SK-N-SH (cell line): Measurements from ENCODE around the gene HDAC2. TPM values are rescaled to one million over a fixed set of nuclear protein-coding genes. Genes with fewer than 3 reads are reported as not detected.

Experiments
- CTCF ChIA-PET: fragments of 300-600, 350-600 bp; formaldehyde crosslinking; extraction: SDS; loops from one replicate; lab custom pipeline; 2021; lab: Yijun Ruan, JAX
- POLR2A ChIA-PET: fragments of 350-600 bp; sonication (Branson Sonifier 250); formaldehyde crosslinking; extraction: SDS; loops from one replicate; lab custom pipeline; 2020; ENCODE audit warnings: antibody characterized with exemption, inconsistent platforms; lab: Yijun Ruan, JAX
- DNase-seq: peaks from one replicate; pipeline ENCODE4 v3.0.0; 2012
- H2AFZ ChIP-seq: fragments of 200-600 bp; sonication (generic); 2 replicates; pipeline ENCODE4 v1.8.1; 2016; ENCODE audit warnings: antibody characterized with exemption, mild to moderate bottlenecking, low read depth
- H3F3A ChIP-seq: fragments of 200-600 bp; sonication (generic); replicated peaks from 2 replicates; pipeline ENCODE3; 2016; ENCODE audit warnings: antibody characterized with exemption, mild to moderate bottlenecking; ENCODE audit not compliant: insufficient read depth
- H3K27ac ChIP-seq, 2 experiments: fragments of 200-500 bp in 1 of 2; fragments of 200-600 bp in 1 of 2; sonication (Bioruptor generic) in 1 of 2; sonication (generic), shearing (Covaris generic) in 1 of 2; 2 replicates each; pipeline versions ENCODE4 v1.5.1 to v1.6.1; 2014 to 2016; ENCODE audit warnings: low read depth in 2 of 2, inconsistent platforms in 1 of 2, low read length in 1 of 2, mild to moderate bottlenecking in 1 of 2, mixed read lengths in 1 of 2
- H3K27me3 ChIP-seq: fragments of 200-600 bp; sonication (generic), shearing (Covaris generic); 2 replicates; pipeline ENCODE4 v1.6.1; 2016; ENCODE audit warnings: mixed run types; ENCODE audit not compliant: insufficient read depth
- H3K36me3 ChIP-seq, 2 experiments: fragments of 200-500 bp in 1 of 2; fragments of 200-600 bp in 1 of 2; sonication (Bioruptor generic) in 1 of 2; sonication (generic) in 1 of 2; replicated peaks in 1 of 2; 2 replicates each; pipeline versions ENCODE3 to v1.5.1; 2014 to 2016; ENCODE audit warnings: low read length in 1 of 2, mild to moderate bottlenecking in 1 of 2; ENCODE audit not compliant: insufficient read depth in 2 of 2, control insufficient read depth in 1 of 2
- H3K4me1 ChIP-seq, 2 experiments: fragments of 200-500 bp in 1 of 2; fragments of 200-600 bp in 1 of 2; sonication (Bioruptor generic) in 1 of 2; sonication (generic), shearing (Covaris generic) in 1 of 2; 2 replicates each; pipeline versions ENCODE4 v1.5.1 to v1.6.1; 2014 to 2016; ENCODE audit warnings: low read depth in 1 of 2, low read length in 1 of 2, mixed run types in 1 of 2; ENCODE audit not compliant: insufficient read depth in 2 of 2, control insufficient read depth in 1 of 2
- H3K4me2 ChIP-seq: fragments of 200-600 bp; sonication (generic), shearing (Covaris generic); 2 replicates; pipeline ENCODE4 v1.6.1; 2017; ENCODE audit warnings: mixed run types
- H3K4me3 ChIP-seq, 2 experiments: fragments of 200-500 bp in 1 of 2; fragments of 200-600 bp in 1 of 2; sonication (Bioruptor generic) in 1 of 2; sonication (generic), shearing (Covaris generic) in 1 of 2; 2 replicates each; pipeline versions ENCODE4 v1.5.1 to v1.8.1; 2014 to 2016; ENCODE audit warnings: low read depth in 2 of 2, inconsistent platforms in 1 of 2, low read length in 1 of 2, mild to moderate bottlenecking in 1 of 2, mixed read lengths in 1 of 2, moderate library complexity in 1 of 2
- H3K79me2 ChIP-seq: fragments of 200-600 bp; sonication (generic); 2 replicates; pipeline ENCODE4 v1.8.1; 2017; ENCODE audit warnings: mild to moderate bottlenecking; ENCODE audit not compliant: insufficient read depth
- H3K9ac ChIP-seq: fragments of 200-600 bp; sonication (generic); 2 replicates; pipeline ENCODE4 v1.6.1; 2017; ENCODE audit warnings: mixed run types
- H3K9me2 ChIP-seq: fragments of 200-600 bp; sonication (generic); 2 replicates; pipeline ENCODE4 v1.6.1; 2017; ENCODE audit warnings: mixed run types
- H3K9me3 ChIP-seq: fragments of 200-600 bp; sonication (generic); 2 replicates; pipeline ENCODE4 v1.6.1; 2017; ENCODE audit warnings: mixed run types, mild to moderate bottlenecking, moderate library complexity
- H4K20me1 ChIP-seq: fragments of 200-600 bp; sonication (generic); 2 replicates; pipeline ENCODE4 v1.6.1; 2017; ENCODE audit warnings: mild to moderate bottlenecking, mixed run types; ENCODE audit not compliant: insufficient read depth
- EP300 ChIP-seq, 2 experiments: IDR thresholded peaks; 2 replicates each; pipeline versions ENCODE4 v1.4.0 to v1.6.1; 2012; ENCODE audit warnings: borderline replicate concordance in 1 of 2, low read depth in 1 of 2, low read length in 1 of 2
- FOSL2 ChIP-seq: IDR thresholded peaks from 2 replicates; pipeline ENCODE4 v1.4.0; 2012; ENCODE audit warnings: low read depth, mild to moderate bottlenecking, moderate library complexity, borderline replicate concordance
- FOXJ3 ChIP-seq: sonication (generic); formaldehyde crosslinking; IDR thresholded peaks from 2 replicates; pipeline ENCODE4 v1.5.1; 2020; ENCODE audit warnings: mild to moderate bottlenecking, missing genetic modification reagents
- FOXM1 ChIP-seq: IDR thresholded peaks from 2 replicates; pipeline ENCODE4 v1.4.0; 2012; ENCODE audit warnings: low read depth, mild to moderate bottlenecking
- GABPA ChIP-seq: IDR thresholded peaks from 2 replicates; pipeline ENCODE4 v1.4.0; 2012; ENCODE audit warnings: low read depth, mild to moderate bottlenecking
- IRF3 ChIP-seq: fragments of 150-350 bp; IDR thresholded peaks from 2 replicates; pipeline ENCODE4 v1.6.1; 2016; ENCODE audit warnings: mild to moderate bottlenecking, low read depth, low read length
- MEF2A ChIP-seq: IDR thresholded peaks from 2 replicates; pipeline ENCODE4 v1.4.0; 2012; ENCODE audit warnings: low read depth, borderline replicate concordance
- MXI1 ChIP-seq: IDR thresholded peaks from 2 replicates; pipeline ENCODE4 v1.6.1; 2012; ENCODE audit warnings: mild to moderate bottlenecking, low read depth, low read length, improper control_type of control experiment
- NRF1 ChIP-seq: IDR thresholded peaks from 2 replicates; pipeline ENCODE4 v1.6.1; 2012; ENCODE audit warnings: low read depth, mild to moderate bottlenecking, low read length
- RAD21 ChIP-seq: IDR thresholded peaks from 2 replicates; pipeline ENCODE4 v1.6.1; 2012; ENCODE audit warnings: mild to moderate bottlenecking, low read length
- RCOR1 ChIP-seq: fragments of 150-350 bp; IDR thresholded peaks from 2 replicates; pipeline ENCODE4 v1.6.1; 2017; ENCODE audit warnings: antibody characterized with exemption, low read length
- SMC3 ChIP-seq: IDR thresholded peaks from 2 replicates; pipeline ENCODE4 v1.6.1; 2012; ENCODE audit warnings: low read depth, low read length, improper control_type of control experiment
- TAF1 ChIP-seq: IDR thresholded peaks from 2 replicates; pipeline ENCODE4 v1.6.1; 2012; ENCODE audit warnings: low read depth, mild to moderate bottlenecking, low read length, moderate library complexity, borderline replicate concordance
- TCF12 ChIP-seq: IDR thresholded peaks from 2 replicates; pipeline ENCODE4 v1.4.0; 2012
- TEAD4 ChIP-seq: IDR thresholded peaks from 2 replicates; pipeline ENCODE4 v1.4.0; 2012; ENCODE audit warnings: mild to moderate bottlenecking, borderline replicate concordance; ENCODE audit not compliant: insufficient read depth
- USF1 ChIP-seq: IDR thresholded peaks from 2 replicates; pipeline ENCODE4 v1.4.0; 2012; ENCODE audit warnings: low read depth, borderline replicate concordance
- ZBTB33 ChIP-seq: IDR thresholded peaks from 2 replicates; pipeline ENCODE4 v1.4.0; 2012; ENCODE audit warnings: low read depth, borderline replicate concordance
- WGBS: methylation state at CpG from one replicate; pipeline ENCODE4 v1.1.6; 2017; ENCODE audit warnings: low lambda C conversion rate; 5-methylcytosine and 5-hydroxymethylcytosine counted together
- polyA plus RNA-seq, 3 experiments: library from polyadenylated mRNA; depleted of rRNA; stranded (reverse); fragments of >200 nt; gene quantifications; 2 replicates each; pipeline ENCODE4 v1.2.3, GENCODE V29; 2012

HDAC2 gene
- polyA plus RNA-seq, 1 of the 3 experiments (the other 2 are of a cell fraction), result 90.4 TPM

GRCh38 chr6:113978084-113978675 lies 7.2 kb upstream of the HDAC2 start:
- TF ChIP-seq FOSL2, result no peak
- TF ChIP-seq SMC3, result no peak
- no peak for TF ChIP-seq FOXJ3 (CRISPR knock-in tag)
- no peak for TF ChIP-seq GABPA
- no peak for TF ChIP-seq IRF3
- no peak for TF ChIP-seq RCOR1
- no peak for TF ChIP-seq TCF12
- no peak for TF ChIP-seq RAD21
- no peak for TF ChIP-seq FOXM1
- TF ChIP-seq NRF1, result no peak
- no peak for TF ChIP-seq ZBTB33
- TF ChIP-seq MXI1, result no peak
- Histone ChIP-seq H3K27me3 (no peaks in the 10 kb centered on the region), H4K20me1 (no peaks in the 10 kb centered on the region), H3K4me3 (no peak overlapping the region), H3K4me2 (no peak overlapping the region), H3K4me1 (no peaks in the 10 kb centered on the region), H2AFZ (no peak overlapping the region), H3K9me3 (no peaks in the 10 kb centered on the region), H3K36me3 (no peaks in the 10 kb centered on the region), H3F3A (peaks cover under 1% of the 10 kb centered on the region), H3K9me2 (no peaks in the 10 kb centered on the region), H3K27ac (no peak overlapping the region), H3K9ac (no peak overlapping the region), H3K79me2 (no peaks in the 10 kb centered on the region)
- WGBS, result 90% methylated on average over 3 of the region's 3 CpGs
- CTCF ChIA-PET, result no interaction called here
- POLR2A ChIA-PET, result no interaction called here
- DNase-seq, result no peak

GRCh38 chr6:113976806-113977205 lies 5.9 kb upstream of the HDAC2 start:
- H3K9me3 ChIP-seq, result no peaks in the 10 kb centered on the region
- no peak overlapping the region for H3K4me2 ChIP-seq
- 94% methylated on average over 2 of the region's 2 CpGs for whole genome bisulfite sequencing
- no peaks in the 10 kb centered on the region for H4K20me1 ChIP-seq
- H3K27ac ChIP-seq, result no peak overlapping the region
- H2AFZ ChIP-seq, result no peak overlapping the region
- H3K4me3 ChIP-seq, result no peak overlapping the region
- no peak overlapping the region for H3K9ac ChIP-seq
- H3F3A ChIP-seq, result peaks cover 7% of the 10 kb centered on the region
- H3K36me3 ChIP-seq, result no peaks in the 10 kb centered on the region
- no peaks in the 10 kb centered on the region for H3K27me3 ChIP-seq
- H3K79me2 ChIP-seq, result no peaks in the 10 kb centered on the region
- no peak for TF ChIP-seq IRF3
- no peak for TF ChIP-seq ZBTB33
- TF ChIP-seq TEAD4, result no peak
- no peak for TF ChIP-seq USF1
- TF ChIP-seq TAF1, result no peak
- no peak for TF ChIP-seq MEF2A
- TF ChIP-seq EP300 (IDR thresholded peaks at IDR 0.05; ENCODE audit: borderline replicate concordance in 1 of 2, low read depth in 1 of 2, low read length in 1 of 2), result no peak
- H3K4me1 ChIP-seq, result peaks cover 0 to 1% of the 10 kb centered on the region in 2 experiments; a peak in 1 of 4 replicates
- POLR2A ChIA-PET, result no interaction called here
- CTCF ChIA-PET, result interaction anchor here (1.1 kb wide), 1 partner anchor 18 kb away, joined by 4 read pairs; no protein-coding TSS in a partner anchor
- no peaks in the 10 kb centered on the region for H3K9me2 ChIP-seq
- no peak for DNase-seq
